Central memory CD8-positive, alpha-beta T cell (primary cell): Measurements from ENCODE around the gene SLC5A11.

Experiments
- ATAC-seq: fragments of 150-1000 bp; cut with Tn5 transposase; replicated peaks from 2 replicates; pipeline ENCODE4 v1.10.0; 2022; ENCODE audit warnings: mild to moderate bottlenecking, moderate FRiP score, moderate number of reproducible peaks; ENCODE audit not compliant: poor library complexity, severe bottlenecking; ENCODE audit errors: extremely low read depth
- DNase-seq, 2 donors: peaks; one replicate each; pipeline ENCODE4 v3.0.0; 2021; ENCODE audit warnings: low spot score in 2 of 2
- H3K27ac Mint-ChIP-seq: one replicate; pipeline ENCODE4 v1.8.0; 2022; ENCODE audit warnings: low read depth, mild to moderate bottlenecking, moderate library complexity, mixed read lengths
- H3K27me3 Mint-ChIP-seq: one replicate; pipeline ENCODE4 v1.8.0; 2022; ENCODE audit warnings: mixed read lengths
- H3K36me3 Mint-ChIP-seq: one replicate; pipeline ENCODE4 v1.8.0; 2022; ENCODE audit warnings: mild to moderate bottlenecking, moderate library complexity, mixed read lengths; ENCODE audit not compliant: insufficient read depth
- H3K4me1 Mint-ChIP-seq: one replicate; pipeline ENCODE4 v1.8.0; 2022; ENCODE audit warnings: mixed read lengths
- H3K4me3 Mint-ChIP-seq: one replicate; pipeline ENCODE4 v1.8.0; 2022; ENCODE audit warnings: mild to moderate bottlenecking, moderate library complexity, mixed read lengths
- H3K9me3 Mint-ChIP-seq: one replicate; pipeline ENCODE4 v1.8.0; 2022; ENCODE audit warnings: mixed read lengths

SLC5A11 gene

DNA sequence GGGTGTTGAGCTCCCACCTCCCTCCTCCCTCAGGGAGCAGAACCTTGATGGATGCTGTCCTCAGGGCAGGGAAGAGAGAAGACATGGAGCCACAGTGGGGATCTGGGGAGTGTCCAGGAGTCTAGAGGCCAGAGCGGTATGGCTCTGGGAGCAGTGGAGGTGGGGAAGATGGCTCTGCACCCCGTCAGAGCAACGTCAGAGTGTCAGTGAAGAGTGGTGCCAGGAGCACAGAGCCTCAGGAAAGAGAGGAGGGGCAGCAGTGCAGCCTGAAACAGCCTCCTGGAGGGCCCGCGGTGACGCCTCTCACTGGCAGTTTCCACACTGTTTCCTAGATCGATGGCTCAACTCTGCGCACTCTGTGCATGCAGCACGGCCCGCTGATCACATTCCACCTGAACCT, 23.2 kb upstream of the SLC5A11 start:
- no peak for DNase-seq
- H3K4me3 Mint-ChIP-seq = no peak overlapping the region
- no peaks in the 10 kb centered on the region for H3K27me3 Mint-ChIP-seq
- no peaks in the 10 kb centered on the region for H3K4me1 Mint-ChIP-seq
- no peak overlapping the region for H3K27ac Mint-ChIP-seq
- no peak for ATAC-seq
- no peaks in the 10 kb centered on the region for H3K9me3 Mint-ChIP-seq
- H3K36me3 Mint-ChIP-seq = peaks cover 67% of the 10 kb centered on the region

DNA sequence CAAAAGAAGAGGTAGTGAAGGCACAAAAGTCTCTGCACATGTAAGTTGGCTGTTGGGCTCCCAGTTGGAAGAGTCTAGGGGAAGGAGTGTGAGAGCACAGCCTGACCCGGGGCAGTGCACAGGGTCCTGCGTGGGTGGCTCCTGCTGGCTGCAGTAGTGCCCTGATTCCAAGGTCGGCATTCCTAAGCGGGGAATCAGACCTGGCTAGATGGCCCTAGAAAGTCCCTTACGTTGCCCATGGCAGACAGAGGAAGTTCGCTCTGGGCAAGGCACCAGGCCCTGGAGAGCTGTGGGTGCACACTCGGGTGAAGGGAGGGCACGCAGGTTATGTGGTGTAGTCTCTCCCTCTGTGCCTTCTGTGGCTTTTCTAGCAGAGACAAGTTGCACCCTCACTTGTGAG, 22.8 kb upstream of the SLC5A11 start:
- H3K9me3 Mint-ChIP-seq = no peaks in the 10 kb centered on the region
- no peaks in the 10 kb centered on the region for H3K4me1 Mint-ChIP-seq
- ATAC-seq (no peak), DNase-seq (no peak)
- H3K4me3 Mint-ChIP-seq = no peak overlapping the region
- no peak overlapping the region for H3K27ac Mint-ChIP-seq
- H3K36me3 Mint-ChIP-seq = peaks cover 64% of the 10 kb centered on the region
- no peaks in the 10 kb centered on the region for H3K27me3 Mint-ChIP-seq

GRCh38 chr16:24825696-24826095, 20.1 kb upstream of the SLC5A11 start:
- no peaks in the 10 kb centered on the region for H3K9me3 Mint-ChIP-seq
- ATAC-seq = no peak
- no peaks in the 10 kb centered on the region for H3K27me3 Mint-ChIP-seq
- H3K36me3 Mint-ChIP-seq = peaks cover 46% of the 10 kb centered on the region
- H3K4me1 Mint-ChIP-seq = no peaks in the 10 kb centered on the region
- no peak overlapping the region for H3K4me3 Mint-ChIP-seq
- DNase-seq = no peak
- H3K27ac Mint-ChIP-seq = no peak overlapping the region

GRCh38 chr16:24826096-24826690, 19.6 kb upstream of the SLC5A11 start:
- Mint-ChIP-seq H3K27me3 (no peaks in the 10 kb centered on the region), H3K9me3 (no peaks in the 10 kb centered on the region), H3K4me3 (no peak overlapping the region), H3K36me3 (peaks cover 46% of the 10 kb centered on the region), H3K4me1 (no peaks in the 10 kb centered on the region), H3K27ac (peak overlapping the region; percentile 69)
- no peak for ATAC-seq
- DNase-seq = no peak

DNA sequence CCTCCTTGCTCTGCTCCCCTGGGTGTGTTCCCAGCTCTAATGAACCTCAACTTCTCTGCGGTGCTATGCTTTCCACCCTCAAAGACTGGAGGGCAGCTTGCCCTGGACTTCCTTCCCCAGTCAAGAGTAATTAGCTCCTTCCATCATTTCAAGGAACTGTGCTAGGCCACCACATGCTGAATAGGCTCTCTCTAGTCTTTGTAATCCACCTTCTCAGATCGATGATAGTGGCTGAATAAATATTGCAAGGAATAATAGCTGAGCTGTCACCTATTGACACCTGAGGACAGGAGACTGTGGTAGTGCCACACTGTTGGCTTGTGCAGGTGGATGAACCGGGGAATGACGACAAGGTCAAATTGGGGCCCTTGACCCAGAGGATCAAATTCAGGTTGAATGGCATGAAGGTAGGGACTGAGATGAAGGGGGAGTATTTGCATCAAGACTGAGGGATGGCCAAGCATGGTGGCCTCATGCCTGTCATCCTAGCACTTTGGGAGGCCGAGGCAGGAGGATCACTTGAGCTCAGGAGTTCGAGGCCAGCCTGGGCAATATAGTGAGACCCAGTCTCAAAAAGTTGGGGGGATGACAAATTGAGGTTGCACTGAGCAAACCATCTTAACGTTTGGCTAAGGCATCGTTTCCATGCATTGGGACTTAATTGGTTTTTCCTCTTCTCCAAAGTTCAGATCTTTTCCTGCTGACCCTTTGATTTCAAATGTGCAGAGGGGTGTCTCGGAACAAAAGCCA, 18.8 kb upstream of the SLC5A11 start:
- H3K27me3 Mint-ChIP-seq = no peaks in the 10 kb centered on the region
- no peaks in the 10 kb centered on the region for H3K4me1 Mint-ChIP-seq
- no peaks in the 10 kb centered on the region for H3K9me3 Mint-ChIP-seq
- peak overlapping the region; percentile 69 for H3K27ac Mint-ChIP-seq
- DNase-seq = no peak
- no peak overlapping the region for H3K4me3 Mint-ChIP-seq
- no peak for ATAC-seq
- H3K36me3 Mint-ChIP-seq = peaks cover 39% of the 10 kb centered on the region

- Mint-ChIP-seq H3K27me3 (no peaks in the 10 kb centered on the region), H3K27ac (no peak overlapping the region), H3K9me3 (no peaks in the 10 kb centered on the region), H3K36me3 (peaks cover 20% of the 10 kb centered on the region), H3K4me1 (no peaks in the 10 kb centered on the region), H3K4me3 (no peak overlapping the region)
- no peak for ATAC-seq
- DNase-seq = no peak
Observed at GRCh38 chr16:24829153-24829552, 16.6 kb upstream of the SLC5A11 start.

GRCh38 chr16:24833352-24833751, 12.4 kb upstream of the SLC5A11 start:
- Mint-ChIP-seq H3K9me3 (no peaks in the 10 kb centered on the region), H3K27me3 (no peaks in the 10 kb centered on the region), H3K4me3 (no peak overlapping the region), H3K27ac (no peak overlapping the region), H3K4me1 (no peaks in the 10 kb centered on the region), H3K36me3 (peaks cover 3% of the 10 kb centered on the region)
- ATAC-seq (no peak), DNase-seq (no peak)

- H3K36me3 Mint-ChIP-seq = peaks cover 3% of the 10 kb centered on the region
- no peaks in the 10 kb centered on the region for H3K27me3 Mint-ChIP-seq
- no peak overlapping the region for H3K4me3 Mint-ChIP-seq
- DNase-seq = no peak
- no peak overlapping the region for H3K27ac Mint-ChIP-seq
- no peak for ATAC-seq
- H3K4me1 Mint-ChIP-seq = no peaks in the 10 kb centered on the region
- H3K9me3 Mint-ChIP-seq = no peaks in the 10 kb centered on the region
Observed at GRCh38 chr16:24834459-24835335, 11.1 kb upstream of the SLC5A11 start.

GRCh38 chr16:24836836-24837235, 8.9 kb upstream of the SLC5A11 start:
- Mint-ChIP-seq H3K36me3 (peaks cover 3% of the 10 kb centered on the region), H3K27me3 (no peaks in the 10 kb centered on the region), H3K9me3 (no peaks in the 10 kb centered on the region), H3K4me1 (no peaks in the 10 kb centered on the region), H3K27ac (no peak overlapping the region), H3K4me3 (no peak overlapping the region)
- ATAC-seq (no peak), DNase-seq (no peak)

DNA sequence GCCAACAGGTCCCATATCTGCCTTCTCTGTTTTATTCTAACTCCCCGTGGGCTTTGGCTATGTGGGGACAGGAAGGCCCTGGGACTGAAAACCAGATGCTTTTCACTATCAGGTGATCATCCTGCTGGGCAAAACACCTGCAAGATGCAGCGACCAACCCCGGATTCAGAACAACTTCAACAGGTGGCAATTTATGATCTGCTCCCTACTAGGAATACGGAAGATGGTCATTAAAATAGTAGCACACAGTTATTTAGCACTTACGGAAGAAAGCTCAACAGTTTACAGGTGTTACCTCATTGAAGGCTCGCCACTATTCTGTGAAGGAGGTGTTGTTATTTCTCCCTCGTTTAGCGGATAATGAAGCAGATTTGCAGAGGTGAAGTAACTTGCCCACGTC, 7.8 kb upstream of the SLC5A11 start:
- no peaks in the 10 kb centered on the region for H3K4me1 Mint-ChIP-seq
- DNase-seq = no peak
- no peak for ATAC-seq

DNA sequence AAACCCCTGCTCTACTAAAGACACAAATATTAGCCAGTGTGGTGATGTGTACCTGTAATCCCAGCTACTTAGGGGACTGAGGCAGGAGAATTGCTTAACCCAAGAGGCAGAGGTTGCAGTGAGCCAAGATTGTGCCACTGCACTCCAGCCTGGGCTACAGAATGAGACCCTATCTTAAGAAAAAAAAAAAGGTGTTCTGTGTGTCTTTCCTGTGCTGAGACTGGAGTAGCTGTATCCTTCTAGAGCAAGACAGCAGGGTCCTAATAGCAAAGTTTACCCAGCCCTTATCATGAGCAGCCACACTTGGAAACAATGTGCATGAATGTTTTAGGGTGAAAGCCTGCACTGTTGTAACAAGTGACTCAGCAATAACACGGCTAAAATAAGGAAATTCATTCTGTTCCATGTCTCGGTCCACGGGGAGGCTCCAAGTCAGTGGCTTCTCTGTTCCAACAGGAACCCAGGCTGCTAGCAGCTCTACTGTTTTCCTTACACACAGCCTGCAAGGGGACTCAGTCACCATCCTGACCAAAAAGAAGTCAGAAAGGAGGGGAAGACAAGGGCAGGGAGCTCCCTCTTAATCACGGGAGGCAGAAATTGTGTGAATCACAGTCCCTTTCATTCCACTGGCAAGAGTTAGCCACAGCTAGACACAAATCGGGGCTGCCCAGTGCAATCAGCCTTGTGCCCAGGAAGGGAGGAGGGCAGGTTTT, 7.1 kb upstream of the SLC5A11 start:
- H3K4me3 Mint-ChIP-seq = no peak overlapping the region
- no peaks in the 10 kb centered on the region for H3K27me3 Mint-ChIP-seq
- no peak overlapping the region for H3K27ac Mint-ChIP-seq
- peaks cover 3% of the 10 kb centered on the region for H3K36me3 Mint-ChIP-seq
- no peaks in the 10 kb centered on the region for H3K9me3 Mint-ChIP-seq
- no peak for ATAC-seq
- no peaks in the 10 kb centered on the region for H3K4me1 Mint-ChIP-seq
- DNase-seq = no peak

More for the DNA sequence above, 7.8 kb upstream of the SLC5A11 start:
- no peaks in the 10 kb centered on the region for H3K27me3 Mint-ChIP-seq
- no peak overlapping the region for H3K27ac Mint-ChIP-seq
- H3K9me3 Mint-ChIP-seq = no peaks in the 10 kb centered on the region
- peaks cover 3% of the 10 kb centered on the region for H3K36me3 Mint-ChIP-seq
- H3K4me3 Mint-ChIP-seq = no peak overlapping the region

DNA sequence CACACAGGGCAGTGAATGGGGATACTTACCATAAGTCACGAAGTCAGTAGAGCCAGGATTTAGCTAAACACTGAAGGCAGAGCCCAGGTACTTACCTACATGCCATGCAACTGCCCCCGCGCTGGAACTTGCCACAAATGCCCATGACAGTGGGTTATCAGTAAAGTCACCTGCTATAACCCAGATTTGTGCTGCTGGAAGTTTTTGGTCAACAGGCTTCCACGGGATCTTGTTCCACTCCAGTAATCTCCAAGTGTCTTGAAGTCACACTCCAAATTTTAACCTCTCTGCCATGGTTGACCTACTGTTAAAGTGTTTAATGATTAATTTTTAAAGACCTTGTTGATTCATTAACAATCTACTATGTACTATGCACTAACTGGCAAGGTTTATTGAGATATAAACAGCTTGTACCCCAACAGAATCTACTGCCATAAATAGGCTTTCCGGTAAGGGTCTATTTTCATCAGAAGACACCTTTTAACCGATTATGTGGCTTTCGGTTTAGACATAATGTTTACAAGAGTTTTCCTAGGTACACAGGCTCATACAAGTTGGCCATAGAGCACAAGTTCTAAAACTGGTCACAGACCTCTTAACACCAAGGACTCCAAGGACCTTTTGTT, 6.3 kb upstream of the SLC5A11 start:
- H3K9me3 Mint-ChIP-seq = no peaks in the 10 kb centered on the region
- no peak overlapping the region for H3K4me3 Mint-ChIP-seq
- H3K4me1 Mint-ChIP-seq = no peaks in the 10 kb centered on the region
- H3K27ac Mint-ChIP-seq = no peak overlapping the region
- peaks cover 6% of the 10 kb centered on the region for H3K36me3 Mint-ChIP-seq
- no peak for ATAC-seq
- no peaks in the 10 kb centered on the region for H3K27me3 Mint-ChIP-seq
- no peak for DNase-seq
